ENCODE data around the gene HOXD13. TPM values are rescaled to one million over a fixed set of nuclear protein-coding genes. Genes with fewer than 3 reads are reported as not detected.
A peak's percentile ranks its signal among the peaks of the same experiment; 100 is the strongest.

Gene HOXD13
- total and polyA plus RNA-seq, 2 of the 13 experiments (the other 11 are each of a cell fraction or from before 2014, with no cell fraction given) = not detected

DNA sequence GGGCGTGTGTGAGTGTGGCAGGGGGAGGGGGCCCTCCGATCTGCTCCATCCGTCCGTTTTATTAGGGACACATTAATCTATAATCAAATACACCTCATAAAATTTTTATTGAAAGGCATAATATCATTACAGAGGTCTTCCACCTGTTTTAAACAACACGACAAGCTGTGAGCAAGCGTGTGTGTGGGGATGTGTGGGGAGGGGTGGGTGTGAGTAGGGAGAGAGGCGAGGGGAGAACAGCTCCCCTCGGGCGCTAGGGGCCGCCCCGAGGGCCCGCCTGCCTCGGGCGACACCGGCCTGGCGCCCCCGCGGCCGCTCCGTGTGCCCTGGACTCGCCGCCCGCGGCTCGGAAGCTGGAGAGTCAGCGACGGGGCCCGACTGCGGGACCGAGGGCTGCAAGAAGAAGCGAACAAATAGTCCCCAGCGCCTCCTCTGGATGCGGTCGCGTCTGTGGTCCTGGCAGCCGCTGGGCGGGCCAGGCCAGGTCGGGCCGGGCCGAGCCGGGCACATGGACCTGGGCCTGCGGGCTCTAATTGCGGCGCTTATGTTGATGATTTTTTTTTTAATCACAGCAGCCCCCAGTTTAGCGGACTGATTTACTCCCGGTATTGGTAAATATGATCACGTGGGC, 29.6 kb downstream of the HOXD13 start:
- no peak overlapping the region for H2AFZ ChIP-seq (ENCODE audit: low read length)
- DNase-seq (ENCODE audit: low spot score) (no peak), ATAC-seq (no peak), FAIRE-seq (no peak)
- H3K27me3 ChIP-seq (ENCODE audit: control insufficient read depth in 1 of 2, insufficient read depth in 2 of 2, low read length in 2 of 2) = peaks cover 24 to 92% of the 10 kb centered on the region in 2 experiments
- H3K4me3 ChIP-seq (replicated peaks in 1 of 3; ENCODE audit: insufficient read depth in 1 of 3, low read depth in 2 of 3, low read length in 3 of 3) = no peak overlapping the region
- H3K4me2 ChIP-seq (ENCODE audit: low read depth, low read length) = no peak overlapping the region
- no peaks in the 10 kb centered on the region for H3K9me3 ChIP-seq (ENCODE audit: low read length)
- in situ Hi-C loops (cut with HindIII; ENCODE audit: extremely low pct_ligation_motif_present, low pct_unique_long_range_greater_than_20kb) (no loop called here), intact Hi-C loops (cut with micrococcal nuclease; ENCODE audit: unreplicated experiment) (no loop called here)
- H3K27ac ChIP-seq (ENCODE audit: extremely low read length, insufficient read depth, low read length) = no peak overlapping the region
- no peak overlapping the region for H3K9ac ChIP-seq (ENCODE audit: insufficient read depth, low read depth, low read length)
- WGBS (ENCODE audit: low lambda C conversion rate) = 70% methylated on average over 47 of the region's 47 CpGs
- BruUV-seq (replicated peaks) = no TSS peak
- H3K4me1 ChIP-seq (ENCODE audit: insufficient read depth, low read length) = no peaks in the 10 kb centered on the region
- TF ChIP-seq ZNF644 (CRISPR knock-in tag; IDR thresholded peaks at IDR 0.05; ENCODE audit: low read depth) = no peak
- TF ChIP-seq ZNF879 (CRISPR knock-in tag; IDR thresholded peaks at IDR 0.05) = no peak
- no peak for TF ChIP-seq HOXA5 (CRISPR knock-in tag; IDR thresholded peaks at IDR 0.05)
- no peak for TF ChIP-seq SMAD1 (CRISPR knock-in tag; IDR thresholded peaks at IDR 0.05; ENCODE audit: borderline replicate concordance, low read depth)
- H3K36me3 ChIP-seq (replicated peaks in 1 of 2; ENCODE audit: control insufficient read depth in 1 of 2, insufficient read depth in 2 of 2, low read length in 2 of 2) = no peaks in the 10 kb centered on the region
- ChIA-PET CTCF (ENCODE audit: low intra/inter-chr PET ratio, low total read pairs) (no interaction called here), POLR2A (no interaction called here)
- no peaks in the 10 kb centered on the region for H3K79me2 ChIP-seq (ENCODE audit: insufficient read depth, low read length)
- H4K20me1 ChIP-seq (ENCODE audit: insufficient read depth, low read length) = no peaks in the 10 kb centered on the region; the same call in 1 of the 2 replicates

DNA sequence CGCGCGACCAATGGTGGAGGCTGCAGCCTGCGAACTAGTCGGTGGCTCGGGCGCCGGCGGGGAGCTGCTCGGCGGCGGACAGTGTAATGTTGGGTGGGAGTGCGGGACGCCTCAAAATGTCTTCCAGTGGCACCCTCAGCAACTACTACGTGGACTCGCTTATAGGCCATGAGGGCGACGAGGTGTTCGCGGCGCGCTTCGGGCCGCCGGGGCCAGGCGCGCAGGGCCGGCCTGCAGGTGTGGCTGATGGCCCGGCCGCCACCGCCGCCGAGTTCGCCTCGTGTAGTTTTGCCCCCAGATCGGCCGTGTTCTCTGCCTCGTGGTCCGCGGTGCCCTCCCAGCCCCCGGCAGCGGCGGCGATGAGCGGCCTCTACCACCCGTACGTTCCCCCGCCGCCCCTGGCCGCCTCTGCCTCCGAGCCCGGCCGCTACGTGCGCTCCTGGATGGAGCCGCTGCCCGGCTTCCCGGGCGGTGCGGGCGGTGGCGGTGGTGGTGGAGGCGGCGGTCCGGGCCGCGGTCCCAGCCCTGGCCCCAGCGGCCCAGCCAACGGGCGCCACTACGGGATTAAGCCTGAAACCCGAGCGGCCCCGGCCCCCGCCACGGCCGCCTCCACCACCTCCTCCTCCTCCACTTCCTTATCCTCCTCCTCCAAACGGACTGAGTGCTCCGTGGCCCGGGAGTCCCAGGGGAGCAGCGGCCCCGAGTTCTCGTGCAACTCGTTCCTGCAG, 30.3 kb downstream of the HOXD13 start, which contains the start of gene HOXD9:
HOXD9 (plus strand) TSS at position 37 of the 728 bp plus-strand sequence; CDS start at position 87, 50 bp downstream.
- no peak within 1 kb of the TSS for H3K27ac ChIP-seq (ENCODE audit: extremely low read length, insufficient read depth, low read length)
- ChIA-PET POLR2A (no interaction called here), CTCF (ENCODE audit: low intra/inter-chr PET ratio, low total read pairs) (no interaction called here)
- no peaks in the 10 kb centered on the region; the same call in 1 of the 2 replicates for H4K20me1 ChIP-seq (ENCODE audit: insufficient read depth, low read length)
- H3K36me3 ChIP-seq (replicated peaks in 1 of 2; ENCODE audit: control insufficient read depth in 1 of 2, insufficient read depth in 2 of 2, low read length in 2 of 2) = no peaks in the 10 kb centered on the region
- H3K4me2 ChIP-seq (ENCODE audit: low read depth, low read length) = no peak within 1 kb of the TSS
- H3K27me3 ChIP-seq (ENCODE audit: control insufficient read depth in 1 of 2, insufficient read depth in 2 of 2, low read length in 2 of 2) = peaks cover 18 to 92% of the 10 kb centered on the region in 2 experiments
- no TSS peak for BruUV-seq (replicated peaks)
- no peak within 1 kb of the TSS for H2AFZ ChIP-seq (ENCODE audit: low read length)
- WGBS (ENCODE audit: low lambda C conversion rate) = 63% methylated on average over 66 of the region's 84 CpGs
- no peak within 1 kb of the TSS for H3K9ac ChIP-seq (ENCODE audit: insufficient read depth, low read depth, low read length)
- DNase-seq (ENCODE audit: low spot score) (no peak), FAIRE-seq (no peak), ATAC-seq (peak; percentile 16; the same call in 1 of the 3 replicates)
- H3K9me3 ChIP-seq (ENCODE audit: low read length) = no peaks in the 10 kb centered on the region
- intact Hi-C loops (cut with micrococcal nuclease; ENCODE audit: unreplicated experiment) = no loop called here
- in situ Hi-C loops (cut with HindIII; ENCODE audit: extremely low pct_ligation_motif_present, low pct_unique_long_range_greater_than_20kb) = no loop called here
- H3K4me1 ChIP-seq (ENCODE audit: insufficient read depth, low read length) = no peaks in the 10 kb centered on the region
- no peak within 1 kb of the TSS for H3K4me3 ChIP-seq (replicated peaks in 1 of 3; ENCODE audit: insufficient read depth in 1 of 3, low read depth in 2 of 3, low read length in 3 of 3)
- no peaks in the 10 kb centered on the region for H3K79me2 ChIP-seq (ENCODE audit: insufficient read depth, low read length)
- TF ChIP-seq DNMT1 (CRISPR knock-in tag; IDR thresholded peaks at IDR 0.05) = no peak
- TF ChIP-seq NKX3-1 (CRISPR knock-in tag; IDR thresholded peaks at IDR 0.05) = no peak
- TF ChIP-seq NFYB (CRISPR knock-in tag; IDR thresholded peaks at IDR 0.05) = no peak
- TF ChIP-seq, protein P1, sequence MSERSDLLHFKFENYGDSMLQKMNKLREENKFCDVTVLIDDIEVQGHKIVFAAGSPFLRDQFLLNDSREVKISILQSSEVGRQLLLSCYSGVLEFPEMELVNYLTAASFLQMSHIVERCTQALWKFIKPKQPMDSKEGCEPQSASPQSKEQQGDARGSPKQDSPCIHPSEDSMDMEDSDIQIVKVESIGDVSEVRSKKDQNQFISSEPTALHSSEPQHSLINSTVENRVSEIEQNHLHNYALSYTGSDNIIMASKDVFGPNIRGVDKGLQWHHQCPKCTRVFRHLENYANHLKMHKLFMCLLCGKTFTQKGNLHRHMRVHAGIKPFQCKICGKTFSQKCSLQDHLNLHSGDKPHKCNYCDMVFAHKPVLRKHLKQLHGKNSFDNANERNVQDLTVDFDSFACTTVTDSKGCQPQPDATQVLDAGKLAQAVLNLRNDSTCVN (CRISPR knock-in tag; IDR thresholded peaks at IDR 0.05; ENCODE audit: borderline replicate concordance) = no peak
- TF ChIP-seq, protein P2, sequence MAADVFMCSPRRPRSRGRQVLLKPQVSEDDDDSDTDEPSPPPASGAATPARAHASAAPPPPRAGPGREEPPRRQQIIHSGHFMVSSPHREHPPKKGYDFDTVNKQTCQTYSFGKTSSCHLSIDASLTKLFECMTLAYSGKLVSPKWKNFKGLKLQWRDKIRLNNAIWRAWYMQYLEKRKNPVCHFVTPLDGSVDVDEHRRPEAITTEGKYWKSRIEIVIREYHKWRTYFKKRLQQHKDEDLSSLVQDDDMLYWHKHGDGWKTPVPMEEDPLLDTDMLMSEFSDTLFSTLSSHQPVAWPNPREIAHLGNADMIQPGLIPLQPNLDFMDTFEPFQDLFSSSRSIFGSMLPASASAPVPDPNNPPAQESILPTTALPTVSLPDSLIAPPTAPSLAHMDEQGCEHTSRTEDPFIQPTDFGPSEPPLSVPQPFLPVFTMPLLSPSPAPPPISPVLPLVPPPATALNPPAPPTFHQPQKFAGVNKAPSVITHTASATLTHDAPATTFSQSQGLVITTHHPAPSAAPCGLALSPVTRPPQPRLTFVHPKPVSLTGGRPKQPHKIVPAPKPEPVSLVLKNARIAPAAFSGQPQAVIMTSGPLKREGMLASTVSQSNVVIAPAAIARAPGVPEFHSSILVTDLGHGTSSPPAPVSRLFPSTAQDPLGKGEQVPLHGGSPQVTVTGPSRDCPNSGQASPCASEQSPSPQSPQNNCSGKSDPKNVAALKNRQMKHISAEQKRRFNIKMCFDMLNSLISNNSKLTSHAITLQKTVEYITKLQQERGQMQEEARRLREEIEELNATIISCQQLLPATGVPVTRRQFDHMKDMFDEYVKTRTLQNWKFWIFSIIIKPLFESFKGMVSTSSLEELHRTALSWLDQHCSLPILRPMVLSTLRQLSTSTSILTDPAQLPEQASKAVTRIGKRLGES (CRISPR knock-in tag; IDR thresholded peaks at IDR 0.05; ENCODE audit: borderline replicate concordance) = no peak
- no peak for TF ChIP-seq NONO (IDR thresholded peaks at IDR 0.05)
- TF ChIP-seq NONO (CRISPR knock-in tag; conservative IDR thresholded peaks at IDR 0.05) = no peak
- TF ChIP-seq, protein P3, sequence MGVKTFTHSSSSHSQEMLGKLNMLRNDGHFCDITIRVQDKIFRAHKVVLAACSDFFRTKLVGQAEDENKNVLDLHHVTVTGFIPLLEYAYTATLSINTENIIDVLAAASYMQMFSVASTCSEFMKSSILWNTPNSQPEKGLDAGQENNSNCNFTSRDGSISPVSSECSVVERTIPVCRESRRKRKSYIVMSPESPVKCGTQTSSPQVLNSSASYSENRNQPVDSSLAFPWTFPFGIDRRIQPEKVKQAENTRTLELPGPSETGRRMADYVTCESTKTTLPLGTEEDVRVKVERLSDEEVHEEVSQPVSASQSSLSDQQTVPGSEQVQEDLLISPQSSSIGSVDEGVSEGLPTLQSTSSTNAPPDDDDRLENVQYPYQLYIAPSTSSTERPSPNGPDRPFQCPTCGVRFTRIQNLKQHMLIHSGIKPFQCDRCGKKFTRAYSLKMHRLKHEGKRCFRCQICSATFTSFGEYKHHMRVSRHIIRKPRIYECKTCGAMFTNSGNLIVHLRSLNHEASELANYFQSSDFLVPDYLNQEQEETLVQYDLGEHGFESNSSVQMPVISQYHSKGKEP (CRISPR knock-in tag; IDR thresholded peaks at IDR 0.05) = no peak

All from HepG2 (cell line).